HEK293T (cell line): ENCODE data around the gene LRMDA.

Experiments
- ELF4 ChIP-seq: fragments of 450-650 bp; IDR thresholded peaks from 2 replicates; pipeline ENCODE4 v1.6.1; 2017; ENCODE audit warnings: antibody characterized with exemption
- FOXA1 ChIP-seq: fragments of 450-650 bp; IDR thresholded peaks from 2 replicates; pipeline ENCODE4 v1.6.1; 2016; ENCODE audit warnings: mild to moderate bottlenecking
- FOXM1 ChIP-seq: fragments of 450-650 bp; IDR thresholded peaks from 2 replicates; pipeline ENCODE4 v1.6.1; 2017; ENCODE audit warnings: mild to moderate bottlenecking, borderline replicate concordance
- HDGF ChIP-seq: fragments of 450-650 bp; IDR thresholded peaks from 2 replicates; pipeline ENCODE4 v1.6.1; 2017; ENCODE audit warnings: antibody characterized with exemption, borderline replicate concordance
- NFRKB ChIP-seq: fragments of 450-650 bp; IDR thresholded peaks from 2 replicates; pipeline ENCODE4 v1.6.1; 2016; ENCODE audit warnings: mild to moderate bottlenecking, moderate library complexity
- SP1 ChIP-seq: fragments of 450-650 bp; IDR thresholded peaks from 2 replicates; pipeline ENCODE4 v1.6.1; 2017
- TARDBP ChIP-seq: fragments of 450-650 bp; IDR thresholded peaks from 2 replicates; pipeline ENCODE4 v1.6.1; 2016
- ZNF384 ChIP-seq: fragments of 450-650 bp; IDR thresholded peaks from 2 replicates; pipeline ENCODE4 v1.6.1; 2016
- TF ChIP-seq, protein P1 (sequence below): fragments of 450-650 bp; IDR thresholded peaks from 2 replicates; pipeline ENCODE4 v1.6.1; 2016

DNA sequence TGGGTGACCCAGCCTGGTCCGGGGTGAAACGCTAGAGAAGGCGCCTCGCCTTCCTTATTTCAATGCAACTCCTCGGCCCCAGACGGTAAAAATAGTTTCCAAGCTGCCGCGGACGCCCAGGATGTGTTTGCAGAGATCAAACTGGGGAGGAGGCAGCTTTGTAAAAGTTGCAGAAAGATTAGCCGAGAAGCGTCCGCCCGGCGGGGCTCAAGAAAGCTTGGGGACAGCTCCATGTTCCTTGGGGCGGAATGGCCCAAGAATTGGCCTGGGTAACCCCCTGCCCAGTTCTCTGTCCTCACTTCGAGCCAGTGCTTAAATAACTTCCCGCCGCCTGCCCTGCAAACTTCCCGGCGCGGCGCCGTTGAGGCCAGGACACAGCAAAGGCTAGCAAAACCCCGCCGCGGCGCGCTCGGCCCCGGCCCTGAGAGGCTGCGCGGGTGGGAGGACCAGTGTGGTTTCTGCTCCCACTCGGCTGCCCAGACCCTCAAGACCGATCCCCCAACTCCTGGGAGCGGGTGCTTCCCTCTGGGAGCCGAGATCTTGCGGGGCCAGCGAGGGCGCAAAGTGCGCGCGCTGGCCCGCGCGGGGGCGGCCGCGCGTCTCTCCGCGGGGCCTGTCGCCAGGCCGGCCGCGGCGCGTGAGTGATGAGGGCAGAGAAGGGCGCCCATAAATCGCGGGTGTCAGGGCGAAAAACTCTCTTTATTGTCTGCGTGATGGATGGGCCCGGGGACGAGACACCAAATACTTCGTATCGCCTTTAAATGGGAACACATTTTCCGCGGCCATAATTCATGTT, 23.5 kb upstream of the LRMDA start:
- TF ChIP-seq HDGF (no peak), FOXA1 (no peak), ZNF384 (no peak), SP1 (no peak), ELF4 (no peak), FOXM1 (peak; percentile 72; the same call in 1 of the 2 replicates), TARDBP (no peak), NFRKB (no peak)
- TF ChIP-seq, protein P1, sequence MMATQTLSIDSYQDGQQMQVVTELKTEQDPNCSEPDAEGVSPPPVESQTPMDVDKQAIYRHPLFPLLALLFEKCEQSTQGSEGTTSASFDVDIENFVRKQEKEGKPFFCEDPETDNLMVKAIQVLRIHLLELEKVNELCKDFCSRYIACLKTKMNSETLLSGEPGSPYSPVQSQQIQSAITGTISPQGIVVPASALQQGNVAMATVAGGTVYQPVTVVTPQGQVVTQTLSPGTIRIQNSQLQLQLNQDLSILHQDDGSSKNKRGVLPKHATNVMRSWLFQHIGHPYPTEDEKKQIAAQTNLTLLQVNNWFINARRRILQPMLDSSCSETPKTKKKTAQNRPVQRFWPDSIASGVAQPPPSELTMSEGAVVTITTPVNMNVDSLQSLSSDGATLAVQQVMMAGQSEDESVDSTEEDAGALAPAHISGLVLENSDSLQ = peak; percentile 98
